Measurements from ENCODE around the gene PRR36.
"Not testable (repeated sequence)": the region's sequence is repeated elsewhere in the genome, so short reads cannot be mapped to it uniquely, and the experiment has no call there.

PRR36 gene

DNA sequence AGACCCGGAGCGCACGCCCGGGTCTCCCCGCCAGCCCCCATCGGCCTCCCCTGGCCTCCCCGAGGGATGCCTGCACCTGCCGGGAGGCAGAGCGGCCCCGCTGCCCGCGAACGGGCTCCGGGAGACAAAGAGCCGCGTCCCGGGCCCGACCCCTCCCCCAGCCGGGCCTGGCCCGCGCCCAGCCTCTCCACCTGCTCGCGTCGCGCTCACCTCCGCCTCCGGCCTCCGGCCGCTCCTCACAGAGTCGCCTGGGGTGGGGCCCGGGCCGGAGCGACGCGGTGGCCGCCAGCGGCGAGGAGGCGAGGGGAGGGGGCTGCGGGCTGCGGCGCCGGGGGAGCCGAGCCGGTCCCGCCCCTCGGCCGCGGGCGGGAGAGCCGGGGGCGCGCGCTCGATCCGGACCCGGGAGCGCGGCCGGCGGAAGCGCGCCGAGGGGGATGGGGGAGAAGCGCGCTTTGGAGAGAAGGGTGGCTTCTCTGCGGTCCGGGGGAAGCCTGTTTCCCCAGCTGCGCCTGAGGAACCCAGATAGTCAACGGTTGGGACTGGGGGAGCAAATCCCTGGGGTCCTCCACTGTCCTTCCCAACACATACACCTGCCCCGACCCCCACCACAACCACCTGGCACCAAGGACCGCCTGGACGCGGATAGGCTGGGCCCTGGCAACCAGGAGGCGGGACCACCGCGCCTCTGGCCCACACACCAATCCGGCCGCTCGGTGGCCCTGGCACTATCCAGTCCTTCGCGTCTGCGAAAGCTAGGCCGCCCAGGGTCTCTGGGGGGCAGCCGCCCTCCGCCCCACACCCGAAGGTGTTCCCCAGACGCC lies at the start of gene PRR36:
Gene PRR36, minus strand, starts transcription at position 315 of the 821 bp plus-strand sequence. CDS start 701 bp downstream, outside the sequence.
- peak in 1 of 2 experiments; percentile 28 for DNase-seq

GRCh38 chr19:7923295-7924191 lies 49.4 kb upstream of the PRR36 start:
- no peak for DNase-seq

DNA sequence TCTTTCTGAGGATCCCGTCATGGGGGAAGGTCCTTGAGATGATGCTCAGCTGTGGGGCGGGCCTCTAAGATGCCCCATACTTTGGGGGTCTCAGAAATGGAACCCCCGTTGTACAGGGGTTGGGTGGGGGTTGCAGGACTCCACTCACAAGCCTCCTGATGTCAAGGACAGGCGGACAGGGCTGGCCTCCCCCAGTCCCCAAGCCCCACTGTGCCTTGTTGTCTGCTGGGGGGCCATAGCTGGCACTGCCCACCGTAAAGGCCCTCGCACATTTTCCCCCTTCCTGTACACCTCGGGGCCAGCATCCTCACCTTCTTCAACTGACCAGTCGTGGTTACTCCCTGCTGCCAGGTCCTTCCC lies 48.6 kb upstream of the PRR36 start:
- DNase-seq, result no peak

- DNase-seq, result no peak
Measured at GRCh38 chr19:7921967-7922835, 48.0 kb upstream of the PRR36 start.

- no peak for DNase-seq
Measured at GRCh38 chr19:7921302-7921966, 47.2 kb upstream of the PRR36 start.

- DNase-seq, result peak; percentile 99 to 100
Measured at GRCh38 chr19:7920519-7921301, 46.5 kb upstream of the PRR36 start.

DNA sequence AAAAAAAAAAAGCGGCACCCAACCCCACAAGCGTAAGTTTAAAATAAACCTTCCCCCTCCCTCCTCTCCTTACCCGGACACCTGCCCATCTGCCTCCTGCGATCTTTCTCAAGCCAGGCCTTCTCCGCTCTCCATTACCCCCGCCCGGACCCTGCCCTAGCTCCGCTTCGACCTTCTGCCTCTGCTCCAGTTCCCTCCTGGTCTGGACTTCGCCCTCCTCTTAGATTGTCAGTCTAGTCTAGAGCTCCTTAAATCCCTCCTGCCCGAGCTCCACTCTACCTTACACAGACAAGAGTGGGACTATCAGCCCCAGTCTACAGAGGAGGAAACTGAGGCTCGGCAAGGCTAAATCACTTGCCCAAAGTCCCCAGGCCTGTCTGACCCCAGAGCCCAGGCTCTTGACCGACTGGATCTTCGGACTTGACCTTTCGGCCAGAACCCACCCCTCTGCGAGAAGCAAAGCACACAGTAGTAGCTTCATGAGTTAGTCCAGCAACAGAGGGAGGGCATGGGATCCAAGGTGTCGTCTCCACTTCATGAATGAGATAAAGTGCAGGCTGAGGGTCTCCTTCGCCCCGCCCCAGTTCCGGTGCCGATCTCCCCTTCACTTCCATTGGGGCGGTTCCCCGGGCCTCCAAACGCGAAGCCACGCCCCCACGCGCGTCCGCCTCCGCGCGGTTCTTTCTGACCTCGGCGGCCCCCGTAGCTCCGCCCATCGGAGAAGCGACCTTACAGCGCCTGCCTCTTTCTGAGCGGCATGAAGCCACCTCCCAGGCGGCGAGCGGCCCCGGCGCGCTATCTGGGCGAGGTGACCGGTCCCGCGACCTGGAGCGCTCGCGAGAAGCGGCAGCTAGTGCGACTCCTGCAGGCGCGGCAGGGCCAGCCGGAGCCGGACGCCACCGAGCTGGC lies 45.7 kb upstream of the PRR36 start, which contains the start of gene SNAPC2:
Gene SNAPC2, plus strand, starts transcription at position 729 of the 909 bp plus-strand sequence. Its CDS starts 29 bp downstream, at position 758.
- peak; percentile 98 for DNase-seq

- DNase-seq, result no peak
Measured at GRCh38 chr19:7918615-7919421, 44.6 kb upstream of the PRR36 start.

DNA sequence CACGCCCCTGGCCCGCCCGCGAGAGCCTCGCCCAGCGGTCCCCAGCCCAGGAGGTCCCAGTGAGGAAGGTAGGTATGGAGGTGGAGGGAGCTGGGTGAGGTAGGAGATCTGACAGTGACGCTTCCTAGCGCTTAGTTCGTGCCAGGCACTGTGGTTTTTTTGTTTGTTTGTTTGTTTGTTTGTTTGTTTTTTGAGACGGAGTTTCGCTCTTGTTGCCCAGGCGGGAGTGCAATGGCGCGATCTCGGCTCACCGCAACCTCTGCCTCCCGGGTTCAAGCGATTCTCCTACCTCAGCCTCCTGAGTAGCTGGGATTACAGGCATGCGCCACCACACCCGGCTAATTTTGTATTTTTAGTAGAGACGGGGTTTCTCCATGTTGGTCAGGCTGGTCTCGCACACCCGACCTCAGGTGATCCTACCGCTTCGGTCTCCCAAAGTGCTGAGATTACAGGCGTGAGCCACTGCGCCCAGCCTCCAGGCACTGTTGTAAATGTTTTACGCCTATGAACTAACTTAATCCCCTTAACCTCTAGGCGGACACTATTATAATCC lies 43.9 kb upstream of the PRR36 start:
- not testable (repeated sequence) for DNase-seq

GRCh38 chr19:7917267-7918061 lies 43.3 kb upstream of the PRR36 start:
- DNase-seq, result peak; percentile 64 to 66

DNA sequence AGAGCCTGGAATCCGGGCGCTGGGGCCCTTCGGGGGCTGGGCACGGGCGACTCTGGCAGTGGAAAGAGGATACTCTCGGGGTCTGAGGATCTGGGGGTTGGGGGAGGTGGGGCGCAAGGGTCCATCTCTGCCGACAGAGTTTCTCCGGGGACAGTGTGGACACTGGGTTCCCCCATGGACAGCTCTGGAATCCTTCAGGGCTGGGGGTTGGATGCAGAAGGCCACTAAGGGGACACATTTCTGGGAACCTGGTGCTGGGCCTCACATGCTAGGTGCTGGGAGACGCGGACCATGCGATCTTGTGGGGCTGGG lies 42.7 kb upstream of the PRR36 start:
- DNase-seq, result no peak

DNA sequence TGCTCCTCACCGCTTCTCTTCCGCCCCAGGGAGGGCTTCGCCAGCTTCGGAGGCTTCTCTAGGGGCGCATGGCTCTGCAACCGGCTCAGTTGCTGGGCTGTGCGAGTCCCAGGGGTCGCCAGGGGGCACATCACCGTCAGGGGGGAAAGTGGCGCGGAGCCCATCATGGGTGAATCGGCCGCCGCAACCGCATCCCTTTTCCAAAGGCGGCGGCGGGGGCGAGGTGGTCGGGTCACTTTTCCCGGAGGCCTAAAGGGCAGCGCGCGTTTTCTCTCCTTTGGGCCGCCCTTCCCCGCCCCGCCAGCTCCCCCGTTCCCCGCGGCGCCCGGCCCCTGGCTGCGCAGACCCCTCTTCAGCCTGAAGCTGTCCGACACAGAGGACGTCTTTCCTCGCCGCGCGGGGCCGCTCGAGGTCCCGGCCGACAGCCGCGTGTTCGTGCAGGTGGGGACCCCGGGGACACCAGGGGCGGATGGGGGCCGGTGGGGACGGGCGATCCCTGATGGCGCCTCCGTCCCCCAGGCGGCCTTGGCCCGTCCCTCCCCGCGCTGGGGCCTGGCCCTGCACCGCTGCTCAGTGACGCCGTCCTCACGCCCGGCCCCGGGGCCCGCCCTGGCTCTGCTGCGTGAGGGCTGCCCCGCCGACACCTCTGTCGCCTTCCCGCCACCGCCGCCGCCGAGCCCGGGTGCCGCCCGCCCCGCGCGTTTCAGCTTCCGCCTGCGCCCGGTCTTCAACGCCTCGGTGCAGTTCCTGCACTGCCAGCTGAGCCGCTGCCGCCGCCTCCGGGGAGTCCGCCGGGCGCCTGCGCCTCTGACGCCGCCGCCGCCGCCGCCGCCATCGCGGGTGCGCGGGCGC lies 42.1 kb upstream of the PRR36 start:
- DNase-seq, result peak; percentile 59 to 67

- no peak for DNase-seq
Measured at GRCh38 chr19:7915250-7916102, 41.3 kb upstream of the PRR36 start.

DNA sequence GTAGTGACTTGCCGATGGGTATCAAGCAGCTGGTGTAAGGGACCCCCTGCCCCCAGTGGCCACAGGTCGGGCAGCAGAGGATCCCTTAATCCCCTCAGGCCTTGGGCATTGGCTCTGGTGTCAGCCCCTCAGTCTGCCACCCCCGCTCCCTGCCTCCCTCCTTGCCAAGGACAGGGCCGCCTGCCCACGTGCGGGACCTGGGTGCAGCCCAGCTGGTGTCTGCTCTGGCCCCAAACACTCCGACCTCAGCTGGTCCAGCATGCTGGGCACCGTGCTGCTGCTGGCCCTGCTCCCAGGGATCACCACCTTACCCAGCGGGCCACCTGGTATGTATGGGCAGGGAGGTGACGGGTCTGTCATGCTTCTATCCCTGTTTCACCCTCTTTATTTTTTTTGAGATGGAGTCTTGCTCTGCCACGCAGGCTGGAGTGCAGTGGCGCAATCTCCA lies 40.4 kb upstream of the PRR36 start, which contains the start of gene TGFBR3L:
Gene TGFBR3L, plus strand, starts transcription at position 233 of the 448 bp plus-strand sequence.
- DNase-seq, result no peak

DNA sequence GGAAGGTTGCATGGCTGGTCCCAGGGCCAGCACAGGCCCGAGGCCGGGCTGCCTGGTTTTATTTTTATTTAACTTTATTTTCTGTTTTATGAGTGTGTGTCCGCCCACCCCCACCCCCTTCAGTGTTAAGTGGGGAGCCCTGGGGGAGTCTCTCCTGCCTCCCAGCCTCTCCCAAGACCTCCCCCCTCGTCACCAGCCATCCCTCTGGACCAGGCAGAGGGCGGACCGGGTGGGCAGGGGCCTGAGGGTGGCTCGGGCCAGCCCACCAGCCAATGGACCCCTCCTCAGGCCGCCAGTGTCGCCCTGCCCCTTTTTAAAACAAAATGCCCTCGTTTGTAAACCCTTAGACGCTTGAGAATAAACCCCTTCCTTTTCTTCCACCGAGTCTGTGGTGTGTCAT lies 39.9 kb upstream of the PRR36 start:
- no peak for DNase-seq

GRCh38 chr19:7913652-7914051 lies 39.5 kb upstream of the PRR36 start:
- DNase-seq, result no peak

All from activated CD4-positive, alpha-beta T cell treated with anti-CD3 and anti-CD28 coated beads, Interleukin-2, amount 50 U/mL, for 48 hours (primary cell).